Kidney (tissue), 22 donors: ENCODE data around the gene STK33. TPM values are rescaled to one million over a fixed set of nuclear protein-coding genes. Genes with fewer than 3 reads are reported as not detected.

Source experiments
- DNase-seq, 5 donors: peaks; one replicate each; pipeline ENCODE4 v3.0.0-alpha.2; 2013 to 2020
- FAIRE-seq: peaks from 2 replicates; lab custom pipeline; 2012; peaks lifted over from hg19 to GRCh38; lab: Jason Lieb, UNC
- H3K27ac ChIP-seq, 2 donors: one replicate each; pipeline ENCODE4 v1.7.0; 2013; ENCODE audit warnings: low read depth in 2 of 2, low read length in 2 of 2, inconsistent platforms in 1 of 2
- H3K27me3 ChIP-seq: one replicate; pipeline ENCODE4 v1.7.1; 2013; ENCODE audit warnings: low read length, inconsistent platforms; ENCODE audit not compliant: control insufficient read depth, insufficient read depth
- H3K36me3 ChIP-seq, 3 donors: one replicate each; pipeline versions ENCODE4 v1.7.0 to v1.7.1; 2013; ENCODE audit warnings: low read length in 3 of 3, control low read depth in 1 of 3, inconsistent platforms in 1 of 3; ENCODE audit not compliant: insufficient read depth in 3 of 3, control insufficient read depth in 2 of 3
- H3K4me1 ChIP-seq, 3 donors: one replicate each; pipeline versions ENCODE4 v1.7.0 to v1.7.1; 2013; ENCODE audit warnings: low read length in 3 of 3, inconsistent platforms in 1 of 3, low read depth in 1 of 3; ENCODE audit not compliant: control insufficient read depth in 2 of 3, insufficient read depth in 2 of 3
- H3K4me3 ChIP-seq, 3 donors: one replicate each; pipeline versions ENCODE4 v1.7.0 to v1.8.1; 2013; ENCODE audit warnings: low read length in 3 of 3, control low read depth in 1 of 3, inconsistent platforms in 1 of 3
- H3K9ac ChIP-seq, 3 donors: one replicate each; pipeline versions ENCODE4 v1.7.0 to v1.7.1; 2013; ENCODE audit warnings: low read length in 3 of 3, control low read depth in 1 of 3, inconsistent platforms in 1 of 3
- H3K9me3 ChIP-seq, 3 donors: one replicate each; pipeline versions ENCODE4 v1.7.0 to v1.7.1; 2013; ENCODE audit warnings: low read length in 3 of 3, control low read depth in 1 of 3, inconsistent platforms in 1 of 3; ENCODE audit not compliant: control insufficient read depth in 2 of 3, insufficient read depth in 1 of 3
- CTCF ChIP-seq: IDR thresholded peaks from 3 replicates; pipeline ENCODE4 v1.5.1; 2012; ENCODE audit warnings: mild to moderate bottlenecking, moderate library complexity, borderline replicate concordance; ENCODE audit not compliant: insufficient read depth; ENCODE audit errors: extremely low read depth
- intact Hi-C: fragments of 100-400 bp; cut with DNase I; formaldehyde crosslinking; loops from one replicate; pipeline ENCODE4 v1.11.1; 2022
- long read RNA-seq, 10 donors: library from polyadenylated mRNA in 1 of 10; unstranded in 1 of 10; transcript quantifications; one replicate each; pipeline ENCODE4 v2.0.0 and lab custom pipeline, GENCODE V29; 2021 to 2026
- polyA plus RNA-seq: library from polyadenylated mRNA; stranded (reverse); fragments of 350-450 nt; fragmentation: Illumina TruSeq; extraction: RNeasy Lipid Tissue Mini Kit (QIAGEN cat#74804); gene quantifications from one replicate; pipeline ENCODE4 v1.2.3, GENCODE V29; 2014; ENCODE audit warnings: low read depth, low replicate concordance; ENCODE audit not compliant: insufficient read depth
- total RNA-seq: library from RNA; stranded (reverse); fragmentation: NEBNext Ultra II Directional; extraction: Animal tissue kit (Norgen Biotek cat#: 25700); gene quantifications from one replicate; pipeline ENCODE4 v1.2.1, GENCODE V29; 2021
- donor health status: control.
- donor health status: control.
- donor health status: control.
- donor health status: control.
- donor health status: control.
- donor health status: DM: yes; HTN: yes; CAD: no.
- donor health status: Normal renal cell carcinoma (clear cell type).

Gene STK33
- total RNA-seq: 11.9 TPM
- 19.3 TPM for polyA plus RNA-seq
- long read RNA-seq, donor 1: 0 reads
- long read RNA-seq, donor 2, full-length matches to known transcripts: 2 of 2 reads
- long read RNA-seq, donor 2, partial matches to known transcripts: 0 of 2 reads
- long read RNA-seq, donor 2, other reads (novel, unspliced or antisense): 0 of 2 reads
- long read RNA-seq, donor 3, full-length matches to known transcripts: 1 of 7 reads
- long read RNA-seq, donor 3, partial matches to known transcripts: 6 of 7 reads
- long read RNA-seq, donor 3, other reads (novel, unspliced or antisense): 0 of 7 reads
- long read RNA-seq, donor 4, full-length matches to known transcripts: 1 of 1 reads
- long read RNA-seq, donor 4, partial matches to known transcripts: 0 of 1 reads
- long read RNA-seq, donor 4, other reads (novel, unspliced or antisense): 0 of 1 reads
- long read RNA-seq, donor 5: 0 reads
- long read RNA-seq, donor 6: 0 reads
- long read RNA-seq, donor 7, partial matches to known transcripts: 1 of 8 reads
- long read RNA-seq, donor 7, other reads (novel, unspliced or antisense): 7 of 8 reads
- long read RNA-seq, donor 8, full-length matches to known transcripts: 1 of 1 reads
- long read RNA-seq, donor 8, partial matches to known transcripts: 0 of 1 reads
- long read RNA-seq, donor 8, other reads (novel, unspliced or antisense): 0 of 1 reads
- long read RNA-seq, donor 9: 0 reads
- long read RNA-seq, donor 10: 0 reads

GRCh38 chr11:8593935-8594909 is at the start of gene STK33:
Gene STK33 (minus strand): TSS chr11:8594228. CDS start chr11:8474905, 119,323 bp downstream.
- intact Hi-C loops: no loop called here
- H3K27ac ChIP-seq: no peak within 1 kb of the TSS
- H3K36me3 ChIP-seq: no peaks in the 10 kb centered on the region
- FAIRE-seq: no peak
- DNase-seq: peak; percentile 78 to 86 (median 81)
- H3K9me3 ChIP-seq: no peaks in the 10 kb centered on the region
- peaks cover 0 to 4% (median 0%) of the 10 kb centered on the region in 3 donors for H3K4me1 ChIP-seq
- no peak for TF ChIP-seq CTCF
- H3K27me3 ChIP-seq: no peaks in the 10 kb centered on the region
- peak within 1 kb of the TSS in 2 of 3 donors; percentile 21 to 52 for H3K9ac ChIP-seq
- peak within 1 kb of the TSS; percentile 68 to 73 (median 71) for H3K4me3 ChIP-seq

DNA sequence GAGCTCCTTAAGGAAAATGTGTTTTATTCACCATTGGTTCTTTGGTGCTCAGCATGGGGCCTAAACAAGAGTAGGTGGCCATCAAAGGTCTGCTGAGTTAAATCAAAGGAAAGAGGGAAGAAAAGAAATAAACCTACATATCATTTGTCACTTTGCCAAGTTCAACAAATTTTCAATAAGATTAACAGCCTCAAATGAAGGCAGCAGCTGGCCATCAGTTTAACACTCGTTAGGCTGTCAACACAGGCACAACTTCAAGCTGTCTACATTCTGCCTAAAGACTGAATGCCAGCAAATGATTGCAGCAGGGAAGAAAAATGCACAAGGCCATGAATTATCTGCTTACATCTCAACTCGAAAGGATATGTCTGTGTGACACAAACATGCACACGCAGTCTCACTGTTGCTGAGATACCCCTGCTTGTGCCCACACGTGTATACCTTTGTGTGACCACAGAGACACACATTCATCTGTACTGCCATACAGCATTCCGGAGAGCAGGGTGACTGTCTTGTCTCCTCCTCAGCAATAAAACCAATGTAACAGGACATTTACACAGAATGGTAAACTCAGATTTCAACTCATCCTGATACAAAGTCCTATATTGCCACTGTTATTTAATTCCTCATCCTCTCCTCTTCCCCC is 48.3 kb upstream of the STK33 start:
- Histone ChIP-seq H3K36me3 (peaks cover 0 to 44% (median 41%) of the 10 kb centered on the region in 3 donors), H3K27me3 (no peaks in the 10 kb centered on the region), H3K9ac (no peak overlapping the region), H3K9me3 (no peaks in the 10 kb centered on the region), H3K4me1 (no peaks in the 10 kb centered on the region), H3K27ac (no peak overlapping the region), H3K4me3 (no peak overlapping the region)
- FAIRE-seq (no peak), DNase-seq (peak in 3 of 5 donors; percentile 29 to 79 (median 63))
- intact Hi-C loops: no loop called here
- no peak for TF ChIP-seq CTCF

GRCh38 chr11:8641332-8641731 is 47.3 kb upstream of the STK33 start:
- Histone ChIP-seq H3K4me3 (no peak overlapping the region), H3K27me3 (no peaks in the 10 kb centered on the region), H3K36me3 (peaks cover 0 to 43% (median 41%) of the 10 kb centered on the region in 3 donors), H3K4me1 (no peaks in the 10 kb centered on the region), H3K9ac (no peak overlapping the region), H3K27ac (no peak overlapping the region), H3K9me3 (no peaks in the 10 kb centered on the region)
- DNase-seq: no peak
- intact Hi-C loops: no loop called here
- no peak for TF ChIP-seq CTCF
- no peak for FAIRE-seq
